A673 (cell line): Measurements from ENCODE around the gene ERBIN.

Experiments used
- EZH2 ChIP-seq: fragments of 200-600 bp; sonication (generic); IDR thresholded peaks from 2 replicates; pipeline ENCODE4 v1.6.1; 2017; ENCODE audit warnings: borderline replicate concordance, low read depth, mild to moderate bottlenecking, mixed read lengths, antibody characterized with exemption, low read length; ENCODE audit not compliant: poor library complexity, severe bottlenecking
- TF ChIP-seq, protein P1 (sequence below): fragments of 300-800, 200-600 bp; sonication (generic); conservative IDR thresholded peaks from 2 replicates; pipeline ENCODE4 v1.5.1; 2017; ENCODE audit warnings: low read depth, mild to moderate bottlenecking, antibody characterized with exemption, low read length, moderate library complexity, mixed read lengths

DNA sequence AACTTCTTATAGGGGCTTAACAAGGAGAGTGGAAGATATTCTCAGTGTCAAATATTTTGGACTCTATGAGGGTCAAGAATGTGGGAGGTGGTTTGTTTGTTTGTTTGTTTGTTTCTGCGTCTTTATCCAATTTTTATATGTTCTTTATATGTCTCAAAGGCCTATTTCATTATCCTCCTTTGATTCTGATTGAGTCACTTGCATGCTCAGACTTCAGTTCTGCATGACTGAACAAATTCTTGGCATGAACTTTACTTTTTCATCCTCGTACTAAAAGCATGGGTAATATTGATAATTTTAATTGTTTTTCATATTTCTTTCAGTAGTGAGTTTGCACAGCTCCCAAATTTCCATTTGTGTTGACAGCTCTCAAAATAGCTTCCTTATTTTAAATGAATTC is 19.2 kb upstream of the ERBIN start:
- TF ChIP-seq EZH2: no peak
- TF ChIP-seq, protein P1, sequence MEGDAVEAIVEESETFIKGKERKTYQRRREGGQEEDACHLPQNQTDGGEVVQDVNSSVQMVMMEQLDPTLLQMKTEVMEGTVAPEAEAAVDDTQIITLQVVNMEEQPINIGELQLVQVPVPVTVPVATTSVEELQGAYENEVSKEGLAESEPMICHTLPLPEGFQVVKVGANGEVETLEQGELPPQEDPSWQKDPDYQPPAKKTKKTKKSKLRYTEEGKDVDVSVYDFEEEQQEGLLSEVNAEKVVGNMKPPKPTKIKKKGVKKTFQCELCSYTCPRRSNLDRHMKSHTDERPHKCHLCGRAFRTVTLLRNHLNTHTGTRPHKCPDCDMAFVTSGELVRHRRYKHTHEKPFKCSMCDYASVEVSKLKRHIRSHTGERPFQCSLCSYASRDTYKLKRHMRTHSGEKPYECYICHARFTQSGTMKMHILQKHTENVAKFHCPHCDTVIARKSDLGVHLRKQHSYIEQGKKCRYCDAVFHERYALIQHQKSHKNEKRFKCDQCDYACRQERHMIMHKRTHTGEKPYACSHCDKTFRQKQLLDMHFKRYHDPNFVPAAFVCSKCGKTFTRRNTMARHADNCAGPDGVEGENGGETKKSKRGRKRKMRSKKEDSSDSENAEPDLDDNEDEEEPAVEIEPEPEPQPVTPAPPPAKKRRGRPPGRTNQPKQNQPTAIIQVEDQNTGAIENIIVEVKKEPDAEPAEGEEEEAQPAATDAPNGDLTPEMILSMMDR: no peak
